RWPE1 (cell line): Measurements from ENCODE around the gene ARHGEF6.

Source experiments
- CTCF ChIA-PET: fragments of 350-600 bp; sonication (Branson Sonifier 250); formaldehyde crosslinking; extraction: SDS; loops from one replicate; lab custom pipeline; 2021; lab: Yijun Ruan, JAX
- POLR2A ChIA-PET: fragments of 400-600 bp; formaldehyde crosslinking; extraction: SDS; loops from one replicate; lab custom pipeline; 2020; ENCODE audit warnings: antibody characterized with exemption; ENCODE audit not compliant: low non-redundant PET; lab: Yijun Ruan, JAX
- DNase-seq: peaks from one replicate; pipeline ENCODE4 v3.0.0; 2012; ENCODE audit warnings: low spot score
- H3K27ac ChIP-seq: fragments of 450-650 bp; 2 replicates; pipeline ENCODE4 v1.5.1; 2017
- CTCF ChIP-seq: fragments of 450-650 bp; conservative IDR thresholded peaks from 2 replicates; pipeline ENCODE4 v1.5.1; 2017; ENCODE audit warnings: low read depth, mild to moderate bottlenecking

The ARHGEF6 gene

GRCh38 chrX:136630881-136631280 is 149.9 kb downstream of the ARHGEF6 start:
- H3K27ac ChIP-seq = no peak overlapping the region
- CTCF ChIA-PET = no interaction called here
- no peak for DNase-seq
- POLR2A ChIA-PET = no interaction called here
- no peak for TF ChIP-seq CTCF

GRCh38 chrX:136629084-136629750 is 151.5 kb downstream of the ARHGEF6 start:
- no peak for TF ChIP-seq CTCF
- no peak for DNase-seq
- H3K27ac ChIP-seq = no peak overlapping the region
- POLR2A ChIA-PET = no interaction called here
- CTCF ChIA-PET = no interaction called here

GRCh38 chrX:136627409-136627808 is 153.3 kb downstream of the ARHGEF6 start:
- H3K27ac ChIP-seq = no peak overlapping the region
- TF ChIP-seq CTCF = no peak
- ChIA-PET POLR2A (no interaction called here), CTCF (no interaction called here)
- DNase-seq = no peak

- H3K27ac ChIP-seq = no peak overlapping the region
- CTCF ChIA-PET = no interaction called here
- POLR2A ChIA-PET = no interaction called here
- TF ChIP-seq CTCF = no peak
- DNase-seq = no peak
These were observed 153.8 kb downstream of the ARHGEF6 start for GRCh38 chrX:136626891-136627290.

- H3K27ac ChIP-seq = no peak overlapping the region
- no peak for TF ChIP-seq CTCF
- CTCF ChIA-PET = no interaction called here
- DNase-seq = no peak
- POLR2A ChIA-PET = no interaction called here
These were observed 154.5 kb downstream of the ARHGEF6 start for GRCh38 chrX:136626237-136626636.

GRCh38 chrX:136625246-136625645 is 155.5 kb downstream of the ARHGEF6 start:
- no peak for DNase-seq
- H3K27ac ChIP-seq = no peak overlapping the region
- POLR2A ChIA-PET = no interaction called here
- TF ChIP-seq CTCF = no peak
- CTCF ChIA-PET = no interaction called here
